HepG2 (cell line): ENCODE data around the gene NPDC1. TPM values are rescaled to one million over a fixed set of nuclear protein-coding genes. Genes with fewer than 3 reads are reported as not detected.

Experiments used
- BHLHE40 ChIP-seq: IDR thresholded peaks from 2 replicates; pipeline ENCODE4 v1.6.1; 2011; ENCODE audit warnings: low read length, improper control_type of control experiment
- DRAP1 ChIP-seq: IDR thresholded peaks from 2 replicates; pipeline ENCODE4 v1.6.1; 2016; ENCODE audit warnings: missing genetic modification reagents, missing compliant biosample characterization
- GMEB1 ChIP-seq: sonication (generic); formaldehyde crosslinking; IDR thresholded peaks from 2 replicates; pipeline ENCODE4 v1.5.1; 2020; ENCODE audit warnings: missing genetic modification reagents, mild to moderate bottlenecking, borderline replicate concordance
- IKZF5 ChIP-seq: IDR thresholded peaks from 2 replicates; pipeline ENCODE4 v1.6.1; 2018; ENCODE audit warnings: missing genetic modification reagents, mild to moderate bottlenecking, missing compliant biosample characterization
- KDM1A ChIP-seq: IDR thresholded peaks from 2 replicates; pipeline ENCODE4 v1.6.1; 2016; ENCODE audit warnings: missing compliant biosample characterization
- KDM3A ChIP-seq: IDR thresholded peaks from 2 replicates; pipeline ENCODE4 v1.6.1; 2018; ENCODE audit warnings: low read depth, missing compliant biosample characterization
- MED1 ChIP-seq: sonication (generic); formaldehyde crosslinking; IDR thresholded peaks from 2 replicates; pipeline ENCODE4 v1.4.0; 2020; ENCODE audit warnings: missing genetic modification reagents
- MED8 ChIP-seq: sonication (generic); formaldehyde crosslinking; IDR thresholded peaks from 2 replicates; pipeline ENCODE4 v1.8.1; 2023; ENCODE audit warnings: mild to moderate bottlenecking, missing genetic modification reagents; ENCODE audit not compliant: insufficient replicate concordance
- PHF8 ChIP-seq: sonication (generic); formaldehyde crosslinking; IDR thresholded peaks from 2 replicates; pipeline ENCODE4 v1.5.0; 2020; ENCODE audit warnings: missing genetic modification reagents
- SNAPC2 ChIP-seq: sonication (generic); formaldehyde crosslinking; IDR thresholded peaks from 2 replicates; pipeline ENCODE4 v1.8.1; 2022; ENCODE audit warnings: mild to moderate bottlenecking, missing genetic modification reagents
- TBP ChIP-seq: sonication (generic); formaldehyde crosslinking; IDR thresholded peaks from 2 replicates; pipeline ENCODE4 v1.5.0; 2020; ENCODE audit warnings: missing genetic modification reagents
- TCF7 ChIP-seq: sonication (generic); IDR thresholded peaks from 2 replicates; pipeline ENCODE4 v1.6.1; 2016; ENCODE audit warnings: antibody characterized with exemption, low read depth
- ZBTB3 ChIP-seq: sonication (generic); formaldehyde crosslinking; IDR thresholded peaks from 2 replicates; pipeline ENCODE4 v1.4.0; 2020; ENCODE audit warnings: low read depth, mild to moderate bottlenecking, moderate library complexity, missing genetic modification reagents, borderline replicate concordance
- ZFP37 ChIP-seq: sonication (generic); formaldehyde crosslinking; IDR thresholded peaks from 2 replicates; pipeline ENCODE4 v1.4.0; 2020; ENCODE audit warnings: missing genetic modification reagents, borderline replicate concordance
- ZNF205 ChIP-seq: IDR thresholded peaks from 2 replicates; pipeline ENCODE4 v1.6.1; 2018; ENCODE audit warnings: missing biosample characterization, missing genetic modification reagents
- ZNF224 ChIP-seq: sonication (generic); formaldehyde crosslinking; IDR thresholded peaks from 2 replicates; pipeline ENCODE4 v1.5.0; 2020; ENCODE audit warnings: mild to moderate bottlenecking, missing genetic modification reagents
- ZNF296 ChIP-seq: sonication (generic); formaldehyde crosslinking; conservative IDR thresholded peaks from 2 replicates; pipeline ENCODE4 v1.5.0; 2020; ENCODE audit warnings: mild to moderate bottlenecking, missing genetic modification reagents
- polyA plus RNA-seq, 8 experiments: library from polyadenylated mRNA; depleted of rRNA in 3 of 8; stranded (reverse) in 7 of 8; unstranded in 1 of 8; fragments of >200 nt; fragmentation: Illumina TruSeq in 4 of 8; extraction: Trizol in 4 of 8; gene quantifications; 2 replicates each; pipeline versions ENCODE4 v1.2.1 to v1.2.3, GENCODE V29; 2011 to 2016; ENCODE audit warnings: low read depth in 4 of 8, missing spikeins in 1 of 8, mixed read lengths in 1 of 8; ENCODE audit not compliant: insufficient read depth in 1 of 8
- total RNA-seq, 5 experiments: library from RNA; depleted of rRNA; stranded (reverse); fragments of >200 nt; fragmentation: Illumina TruSeq; extraction: Trizol; gene quantifications; 2 replicates each; pipeline ENCODE4 v1.2.3, GENCODE V29; 2016; ENCODE audit warnings: low read depth in 1 of 5
- TF ChIP-seq, protein P1 (sequence below): sonication (generic); formaldehyde crosslinking; IDR thresholded peaks from 2 replicates; pipeline ENCODE4 v1.4.0; 2020; ENCODE audit warnings: low read depth, missing genetic modification reagents
- TF ChIP-seq, protein P2 (sequence below): sonication (generic); formaldehyde crosslinking; IDR thresholded peaks from 2 replicates; pipeline ENCODE4 v1.9.0; 2021; ENCODE audit warnings: missing genetic modification reagents, mild to moderate bottlenecking, borderline replicate concordance

Gene NPDC1
- total and polyA plus RNA-seq, 2 of the 13 experiments (the other 11 are each of a cell fraction or from before 2014, with no cell fraction given) = 0.84 to 5.4 TPM

- TF ChIP-seq, protein P1, sequence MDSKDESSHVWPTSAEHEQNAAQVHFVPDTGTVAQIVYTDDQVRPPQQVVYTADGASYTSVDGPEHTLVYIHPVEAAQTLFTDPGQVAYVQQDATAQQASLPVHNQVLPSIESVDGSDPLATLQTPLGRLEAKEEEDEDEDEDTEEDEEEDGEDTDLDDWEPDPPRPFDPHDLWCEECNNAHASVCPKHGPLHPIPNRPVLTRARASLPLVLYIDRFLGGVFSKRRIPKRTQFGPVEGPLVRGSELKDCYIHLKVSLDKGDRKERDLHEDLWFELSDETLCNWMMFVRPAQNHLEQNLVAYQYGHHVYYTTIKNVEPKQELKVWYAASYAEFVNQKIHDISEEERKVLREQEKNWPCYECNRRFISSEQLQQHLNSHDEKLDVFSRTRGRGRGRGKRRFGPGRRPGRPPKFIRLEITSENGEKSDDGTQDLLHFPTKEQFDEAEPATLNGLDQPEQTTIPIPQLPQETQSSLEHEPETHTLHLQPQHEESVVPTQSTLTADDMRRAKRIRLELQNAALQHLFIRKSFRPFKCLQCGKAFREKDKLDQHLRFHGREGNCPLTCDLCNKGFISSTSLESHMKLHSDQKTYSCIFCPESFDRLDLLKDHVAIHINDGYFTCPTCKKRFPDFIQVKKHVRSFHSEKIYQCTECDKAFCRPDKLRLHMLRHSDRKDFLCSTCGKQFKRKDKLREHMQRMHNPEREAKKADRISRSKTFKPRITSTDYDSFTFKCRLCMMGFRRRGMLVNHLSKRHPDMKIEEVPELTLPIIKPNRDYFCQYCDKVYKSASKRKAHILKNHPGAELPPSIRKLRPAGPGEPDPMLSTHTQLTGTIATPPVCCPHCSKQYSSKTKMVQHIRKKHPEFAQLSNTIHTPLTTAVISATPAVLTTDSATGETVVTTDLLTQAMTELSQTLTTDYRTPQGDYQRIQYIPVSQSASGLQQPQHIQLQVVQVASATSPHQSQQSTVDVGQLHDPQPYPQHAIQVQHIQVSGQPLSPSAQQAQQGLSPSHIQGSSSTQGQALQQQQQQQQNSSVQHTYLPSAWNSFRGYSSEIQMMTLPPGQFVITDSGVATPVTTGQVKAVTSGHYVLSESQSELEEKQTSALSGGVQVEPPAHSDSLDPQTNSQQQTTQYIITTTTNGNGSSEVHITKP = no peak; the same call in 1 of the 2 replicates
- TF ChIP-seq GMEB1 (CRISPR knock-in tag) = peak; percentile 36; the same call in 1 of the 2 replicates
- TF ChIP-seq BHLHE40 = no peak
- peak; percentile 39; the same call in 1 of the 2 replicates for TF ChIP-seq ZNF205 (CRISPR knock-in tag)
- no peak for TF ChIP-seq ZBTB3
- TF ChIP-seq SNAPC2 = 0 out of 2 replicates have a peak, but pooled peaks have one; percentile 47
- TF ChIP-seq TCF7 = no peak
- TF ChIP-seq KDM1A = 0 out of 2 replicates have a peak, but pooled peaks have one; percentile 15
- TF ChIP-seq DRAP1 = peak; percentile 77
- TF ChIP-seq IKZF5 (CRISPR knock-in tag) = peak; percentile 52
- TF ChIP-seq MED8 (CRISPR knock-in tag) = peak; percentile 47
- TF ChIP-seq, protein P2, sequence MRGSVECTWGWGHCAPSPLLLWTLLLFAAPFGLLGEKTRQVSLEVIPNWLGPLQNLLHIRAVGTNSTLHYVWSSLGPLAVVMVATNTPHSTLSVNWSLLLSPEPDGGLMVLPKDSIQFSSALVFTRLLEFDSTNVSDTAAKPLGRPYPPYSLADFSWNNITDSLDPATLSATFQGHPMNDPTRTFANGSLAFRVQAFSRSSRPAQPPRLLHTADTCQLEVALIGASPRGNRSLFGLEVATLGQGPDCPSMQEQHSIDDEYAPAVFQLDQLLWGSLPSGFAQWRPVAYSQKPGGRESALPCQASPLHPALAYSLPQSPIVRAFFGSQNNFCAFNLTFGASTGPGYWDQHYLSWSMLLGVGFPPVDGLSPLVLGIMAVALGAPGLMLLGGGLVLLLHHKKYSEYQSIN (CRISPR knock-in tag) = no peak
- TF ChIP-seq ZNF224 (CRISPR knock-in tag) = no peak
- no peak for TF ChIP-seq TBP
- no peak; the same call in 1 of the 2 replicates for TF ChIP-seq ZNF296 (CRISPR knock-in tag)
- no peak; the same call in 1 of the 2 replicates for TF ChIP-seq KDM3A (CRISPR knock-in tag)
- 0 out of 2 replicates have a peak, but pooled peaks have one; percentile 6 for TF ChIP-seq PHF8 (CRISPR knock-in tag)
- TF ChIP-seq MED1 (CRISPR knock-in tag) = peak; percentile 78
- TF ChIP-seq ZFP37 (CRISPR knock-in tag) = no peak
Observed at GRCh38 chr9:137055385-137056364, 9.7 kb upstream of the NPDC1 start (continued).
